K562 (cell line): ENCODE data around the gene COA5.

Experiments
- CTCF ChIP-seq, 3 experiments: IDR thresholded peaks in 2 of 3; conservative IDR thresholded peaks in 1 of 3; 2 replicates each; pipeline ENCODE4 v1.5.1; 2011 to 2012; ENCODE audit warnings: low read length in 3 of 3, mild to moderate bottlenecking in 3 of 3, control low read depth in 2 of 3, improper control_type of control experiment in 1 of 3, inconsistent platforms in 1 of 3, low read depth in 1 of 3, mixed read lengths in 1 of 3, moderate library complexity in 1 of 3; ENCODE audit not compliant: insufficient read depth in 2 of 3
- EZH2 ChIP-seq: IDR thresholded peaks from 2 replicates; pipeline ENCODE4 v1.6.1; 2012; ENCODE audit warnings: low read depth, mild to moderate bottlenecking, inconsistent platforms, low read length, borderline replicate concordance
- FOXM1 ChIP-seq, 2 experiments: fragments of 450-650 bp in 1 of 2; sonication (generic) in 1 of 2; formaldehyde crosslinking in 1 of 2; IDR thresholded peaks; 2 replicates each; pipeline versions ENCODE4 v1.6.1 to v1.9.0; 2017 to 2022; ENCODE audit warnings: low read depth in 2 of 2, mild to moderate bottlenecking in 2 of 2, missing genetic modification reagents in 1 of 2, moderate library complexity in 1 of 2
- GATAD2B ChIP-seq: fragments of 450-650 bp; IDR thresholded peaks from 2 replicates; pipeline ENCODE4 v1.6.1; 2017; ENCODE audit warnings: mild to moderate bottlenecking, borderline replicate concordance
- KAT7 ChIP-seq: sonication (generic); formaldehyde crosslinking; IDR thresholded peaks from 2 replicates; pipeline ENCODE4 v1.8.0; 2022; ENCODE audit warnings: missing genetic modification reagents, mild to moderate bottlenecking, borderline replicate concordance
- STAT5B ChIP-seq: fragments of 250-450 bp; sonication (Bioruptor Pico); IDR thresholded peaks from 2 replicates; pipeline ENCODE4 v1.8.0; 2021; ENCODE audit warnings: mild to moderate bottlenecking, inconsistent platforms
- ZNF766 ChIP-seq: fragments of 200-800 bp; sonication (Bioruptor generic); conservative IDR thresholded peaks from 2 replicates; pipeline ENCODE4 v1.6.1; 2016; ENCODE audit warnings: missing genetic modification characterization, missing compliant biosample characterization

GRCh38 chr2:98552499-98553179, 55.7 kb downstream of the COA5 start:
- TF ChIP-seq CTCF (IDR thresholded peaks at IDR 0.05 in 2 of 3, conservative IDR thresholded peaks at IDR 0.05 in 1 of 3; ENCODE audit: insufficient read depth in 2 of 3, low read depth in 1 of 3, low read length in 3 of 3) (no peak), KAT7 (CRISPR knock-in tag) (no peak), EZH2 (no peak), ZNF766 (CRISPR knock-in tag) (no peak), FOXM1 (IDR thresholded peaks at IDR 0.05; ENCODE audit: low read depth) (no peak), FOXM1 (CRISPR knock-in tag; IDR thresholded peaks at IDR 0.05; ENCODE audit: low read depth) (no peak), STAT5B (CRISPR knock-in tag) (no peak), GATAD2B (no peak)
